ENCODE data around the gene PDGFC.

DNA sequence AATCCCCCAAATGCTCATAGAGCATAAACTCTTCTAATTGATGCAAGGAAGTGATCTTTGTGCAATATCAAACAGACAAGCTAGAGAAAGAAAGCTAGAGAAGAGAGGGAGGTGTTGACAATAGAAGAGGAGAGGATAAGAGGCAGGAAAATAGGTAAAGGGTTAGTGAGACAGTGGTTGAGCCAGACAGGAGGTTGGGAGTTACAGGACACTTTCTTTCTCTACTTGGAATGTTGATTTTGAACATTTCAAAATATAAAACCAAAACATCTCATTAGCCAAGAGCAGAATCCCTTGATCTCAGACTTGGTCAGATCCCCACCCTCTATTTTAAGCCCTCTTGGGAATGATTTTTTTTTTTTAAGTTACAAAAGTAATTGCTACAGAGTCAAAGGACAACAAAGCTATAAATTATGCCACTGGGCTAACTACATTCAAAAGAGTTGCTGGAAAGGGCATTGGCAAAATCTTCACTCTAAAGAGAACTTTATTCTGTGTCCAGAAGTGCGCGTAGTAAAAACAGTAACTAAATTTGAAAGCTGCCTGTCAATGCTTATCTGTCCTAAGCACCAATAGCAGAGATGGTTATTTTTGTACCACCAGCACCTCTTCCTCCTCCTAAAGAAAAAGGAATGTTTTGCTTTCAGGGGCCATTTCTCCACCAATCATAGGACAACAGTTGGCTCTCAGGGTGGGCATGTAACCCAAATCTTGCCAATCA is 133.8 kb downstream of the PDGFC start:
- TF ChIP-seq, protein P1, sequence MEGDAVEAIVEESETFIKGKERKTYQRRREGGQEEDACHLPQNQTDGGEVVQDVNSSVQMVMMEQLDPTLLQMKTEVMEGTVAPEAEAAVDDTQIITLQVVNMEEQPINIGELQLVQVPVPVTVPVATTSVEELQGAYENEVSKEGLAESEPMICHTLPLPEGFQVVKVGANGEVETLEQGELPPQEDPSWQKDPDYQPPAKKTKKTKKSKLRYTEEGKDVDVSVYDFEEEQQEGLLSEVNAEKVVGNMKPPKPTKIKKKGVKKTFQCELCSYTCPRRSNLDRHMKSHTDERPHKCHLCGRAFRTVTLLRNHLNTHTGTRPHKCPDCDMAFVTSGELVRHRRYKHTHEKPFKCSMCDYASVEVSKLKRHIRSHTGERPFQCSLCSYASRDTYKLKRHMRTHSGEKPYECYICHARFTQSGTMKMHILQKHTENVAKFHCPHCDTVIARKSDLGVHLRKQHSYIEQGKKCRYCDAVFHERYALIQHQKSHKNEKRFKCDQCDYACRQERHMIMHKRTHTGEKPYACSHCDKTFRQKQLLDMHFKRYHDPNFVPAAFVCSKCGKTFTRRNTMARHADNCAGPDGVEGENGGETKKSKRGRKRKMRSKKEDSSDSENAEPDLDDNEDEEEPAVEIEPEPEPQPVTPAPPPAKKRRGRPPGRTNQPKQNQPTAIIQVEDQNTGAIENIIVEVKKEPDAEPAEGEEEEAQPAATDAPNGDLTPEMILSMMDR (IDR thresholded peaks at IDR 0.05 in 2 of 3, conservative IDR thresholded peaks at IDR 0.05 in 1 of 3; ENCODE audit: borderline replicate concordance in 1 of 3, insufficient read depth in 1 of 3, low read depth in 2 of 3, low read length in 2 of 3): no peak
- TF ChIP-seq EGR1 (IDR thresholded peaks at IDR 0.05; ENCODE audit: low read depth) (no peak), YY1 (IDR thresholded peaks at IDR 0.05; ENCODE audit: extremely low read depth, insufficient replicate concordance, low read depth, low read length) (no peak), SIN3A (IDR thresholded peaks at IDR 0.05; ENCODE audit: low read depth) (no peak)
